PC-9 (cell line): ENCODE measurements around the gene MMD.

Experiments used
- EZH2 ChIP-seq: fragments of 200-600 bp; sonication (generic); IDR thresholded peaks from 2 replicates; pipeline ENCODE4 v1.8.0; 2017; ENCODE audit warnings: antibody characterized with exemption, low read depth
- TF ChIP-seq, protein P1 (sequence below): fragments of 200-600 bp; sonication (generic); conservative IDR thresholded peaks from 2 replicates; pipeline ENCODE4 v1.6.1; 2017; ENCODE audit warnings: mixed run types, antibody characterized with exemption, mild to moderate bottlenecking, moderate library complexity

DNA sequence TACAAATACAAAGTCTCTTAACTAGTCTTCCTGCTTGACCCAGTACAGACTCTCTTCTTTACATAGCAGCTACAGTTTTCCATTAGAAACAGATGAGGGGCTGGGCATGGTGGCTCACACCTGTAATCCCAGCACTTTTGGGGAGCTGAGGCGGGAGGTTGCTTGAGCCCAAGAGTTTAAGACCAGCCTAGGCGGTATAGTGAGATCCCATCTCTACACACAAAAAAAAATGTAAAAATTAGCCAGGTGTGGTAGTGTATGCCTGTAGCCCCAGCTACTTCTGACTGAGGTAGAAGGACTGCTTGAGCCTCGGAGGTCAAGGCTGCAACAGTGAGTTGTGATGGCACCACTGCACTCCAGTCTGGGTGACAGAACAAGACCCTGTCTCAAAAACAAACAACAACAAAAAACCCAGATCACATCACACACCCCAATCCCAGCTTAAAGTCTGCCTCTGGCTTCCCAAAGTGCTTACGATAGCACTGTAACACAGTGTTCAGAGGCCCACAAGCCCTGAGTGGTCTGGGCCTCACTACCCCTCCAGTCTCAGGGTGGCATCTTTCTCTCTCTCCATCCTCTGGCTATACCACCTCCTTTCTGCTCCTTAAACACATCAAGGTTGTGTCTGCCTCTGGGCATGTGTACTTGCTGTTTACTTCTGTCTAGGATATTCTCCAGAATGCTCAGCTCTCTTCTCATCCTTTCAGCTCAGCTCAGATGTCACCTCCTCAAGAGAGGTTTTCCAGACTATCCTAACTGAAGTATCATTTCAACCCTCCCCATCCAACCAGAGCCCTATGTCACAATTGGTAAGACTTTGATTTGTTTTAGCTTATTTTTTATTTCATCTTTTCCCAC, 4.0 kb downstream of the MMD start:
- TF ChIP-seq, protein P1, sequence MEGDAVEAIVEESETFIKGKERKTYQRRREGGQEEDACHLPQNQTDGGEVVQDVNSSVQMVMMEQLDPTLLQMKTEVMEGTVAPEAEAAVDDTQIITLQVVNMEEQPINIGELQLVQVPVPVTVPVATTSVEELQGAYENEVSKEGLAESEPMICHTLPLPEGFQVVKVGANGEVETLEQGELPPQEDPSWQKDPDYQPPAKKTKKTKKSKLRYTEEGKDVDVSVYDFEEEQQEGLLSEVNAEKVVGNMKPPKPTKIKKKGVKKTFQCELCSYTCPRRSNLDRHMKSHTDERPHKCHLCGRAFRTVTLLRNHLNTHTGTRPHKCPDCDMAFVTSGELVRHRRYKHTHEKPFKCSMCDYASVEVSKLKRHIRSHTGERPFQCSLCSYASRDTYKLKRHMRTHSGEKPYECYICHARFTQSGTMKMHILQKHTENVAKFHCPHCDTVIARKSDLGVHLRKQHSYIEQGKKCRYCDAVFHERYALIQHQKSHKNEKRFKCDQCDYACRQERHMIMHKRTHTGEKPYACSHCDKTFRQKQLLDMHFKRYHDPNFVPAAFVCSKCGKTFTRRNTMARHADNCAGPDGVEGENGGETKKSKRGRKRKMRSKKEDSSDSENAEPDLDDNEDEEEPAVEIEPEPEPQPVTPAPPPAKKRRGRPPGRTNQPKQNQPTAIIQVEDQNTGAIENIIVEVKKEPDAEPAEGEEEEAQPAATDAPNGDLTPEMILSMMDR: no peak
- no peak for TF ChIP-seq EZH2
